ENCODE measurements around the gene PRKAR1B.

- TF ChIP-seq CTCF (IDR thresholded peaks at IDR 0.05) = no peak
- no peak for TF ChIP-seq POLR2A (IDR thresholded peaks at IDR 0.05)
- no peak for TF ChIP-seq POLR2AphosphoS5 (IDR thresholded peaks at IDR 0.05)
These were observed 15.1 kb downstream of the PRKAR1B start for GRCh38 chr7:711922-712380.
